ENCODE measurements around the gene NUCKS1.

DNA sequence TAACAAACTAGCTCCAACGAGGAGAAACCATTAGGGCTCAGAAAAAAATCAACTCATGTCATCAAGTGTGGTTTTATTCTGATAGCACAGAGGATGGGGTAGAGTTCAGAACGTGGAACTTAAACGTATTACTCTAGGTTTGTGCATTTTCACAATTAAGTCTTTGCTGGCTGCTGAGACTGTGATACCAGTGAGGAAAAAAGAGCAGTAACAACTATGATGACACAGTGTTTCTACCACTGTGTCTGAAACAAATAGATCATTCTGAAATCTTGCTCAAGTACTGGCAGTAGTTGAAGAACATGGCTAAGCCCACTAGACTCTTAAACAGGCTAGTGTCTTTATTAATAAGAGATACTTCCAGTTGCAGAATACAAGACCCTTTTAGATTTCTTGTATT is 31.0 kb downstream of the NUCKS1 start:
- TF ChIP-seq, protein P1, sequence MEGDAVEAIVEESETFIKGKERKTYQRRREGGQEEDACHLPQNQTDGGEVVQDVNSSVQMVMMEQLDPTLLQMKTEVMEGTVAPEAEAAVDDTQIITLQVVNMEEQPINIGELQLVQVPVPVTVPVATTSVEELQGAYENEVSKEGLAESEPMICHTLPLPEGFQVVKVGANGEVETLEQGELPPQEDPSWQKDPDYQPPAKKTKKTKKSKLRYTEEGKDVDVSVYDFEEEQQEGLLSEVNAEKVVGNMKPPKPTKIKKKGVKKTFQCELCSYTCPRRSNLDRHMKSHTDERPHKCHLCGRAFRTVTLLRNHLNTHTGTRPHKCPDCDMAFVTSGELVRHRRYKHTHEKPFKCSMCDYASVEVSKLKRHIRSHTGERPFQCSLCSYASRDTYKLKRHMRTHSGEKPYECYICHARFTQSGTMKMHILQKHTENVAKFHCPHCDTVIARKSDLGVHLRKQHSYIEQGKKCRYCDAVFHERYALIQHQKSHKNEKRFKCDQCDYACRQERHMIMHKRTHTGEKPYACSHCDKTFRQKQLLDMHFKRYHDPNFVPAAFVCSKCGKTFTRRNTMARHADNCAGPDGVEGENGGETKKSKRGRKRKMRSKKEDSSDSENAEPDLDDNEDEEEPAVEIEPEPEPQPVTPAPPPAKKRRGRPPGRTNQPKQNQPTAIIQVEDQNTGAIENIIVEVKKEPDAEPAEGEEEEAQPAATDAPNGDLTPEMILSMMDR (IDR thresholded peaks at IDR 0.05; ENCODE audit: control extremely low read depth in 1 of 3, insufficient read depth in 1 of 3, low read depth in 1 of 3, low read length in 3 of 3), result no peak
- TF ChIP-seq, protein P2, sequence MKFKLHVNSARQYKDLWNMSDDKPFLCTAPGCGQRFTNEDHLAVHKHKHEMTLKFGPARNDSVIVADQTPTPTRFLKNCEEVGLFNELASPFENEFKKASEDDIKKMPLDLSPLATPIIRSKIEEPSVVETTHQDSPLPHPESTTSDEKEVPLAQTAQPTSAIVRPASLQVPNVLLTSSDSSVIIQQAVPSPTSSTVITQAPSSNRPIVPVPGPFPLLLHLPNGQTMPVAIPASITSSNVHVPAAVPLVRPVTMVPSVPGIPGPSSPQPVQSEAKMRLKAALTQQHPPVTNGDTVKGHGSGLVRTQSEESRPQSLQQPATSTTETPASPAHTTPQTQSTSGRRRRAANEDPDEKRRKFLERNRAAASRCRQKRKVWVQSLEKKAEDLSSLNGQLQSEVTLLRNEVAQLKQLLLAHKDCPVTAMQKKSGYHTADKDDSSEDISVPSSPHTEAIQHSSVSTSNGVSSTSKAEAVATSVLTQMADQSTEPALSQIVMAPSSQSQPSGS (IDR thresholded peaks at IDR 0.05; ENCODE audit: low read length), result no peak
- TF ChIP-seq SRF (IDR thresholded peaks at IDR 0.05; ENCODE audit: low read depth, low read length), result no peak
- TF ChIP-seq YY1 (IDR thresholded peaks at IDR 0.05; ENCODE audit: low read depth, low read length), result no peak
- TF ChIP-seq POLR2A (IDR thresholded peaks at IDR 0.05; ENCODE audit: control extremely low read depth in 1 of 2, low read depth in 2 of 2, low read length in 2 of 2), result no peak
- no peak for TF ChIP-seq SUZ12 (IDR thresholded peaks at IDR 0.05; ENCODE audit: low read length)
- no peak for TF ChIP-seq BRCA1 (IDR thresholded peaks at IDR 0.05; ENCODE audit: low read depth, low read length)
- TF ChIP-seq, protein P3, sequence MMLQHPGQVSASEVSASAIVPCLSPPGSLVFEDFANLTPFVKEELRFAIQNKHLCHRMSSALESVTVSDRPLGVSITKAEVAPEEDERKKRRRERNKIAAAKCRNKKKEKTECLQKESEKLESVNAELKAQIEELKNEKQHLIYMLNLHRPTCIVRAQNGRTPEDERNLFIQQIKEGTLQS (IDR thresholded peaks at IDR 0.05; ENCODE audit: insufficient read depth, low read depth, low read length), result no peak
- TF ChIP-seq CHD2 (IDR thresholded peaks at IDR 0.05; ENCODE audit: low read length), result no peak
- no peak for TF ChIP-seq POLR2AphosphoS5 (IDR thresholded peaks at IDR 0.05; ENCODE audit: low read depth, low read length)

Measured in H1 (cell line).